ENCODE results near the gene TXNRD2. TPM values are rescaled to one million over a fixed set of nuclear protein-coding genes. Genes with fewer than 3 reads are reported as not detected.

Gene TXNRD2
- total and polyA plus RNA-seq, 10 of the 15 experiments (the other 5 are each of a cell fraction or from before 2014, with no cell fraction given), result 1.6 to 26.0 (median 13.9) TPM

- ChIA-PET POLR2A (no interaction called here), RAD21 (ENCODE audit: unreplicated experiment) (no interaction called here), SMC1A (ENCODE audit: uncharacterized antibody, unreplicated experiment) (no interaction called here), CTCF (no interaction called here)
- Histone ChIP-seq H3K9me3 (replicated peaks; ENCODE audit: control insufficient read depth, insufficient read depth, low read length) (no peaks in the 10 kb centered on the region), H3K36me3 (ENCODE audit: control insufficient read depth in 2 of 2, insufficient read depth in 2 of 2, low read length in 1 of 2) (peaks cover 0 to under 1% of the 10 kb centered on the region in 2 experiments; a peak in 1 of 4 replicates), H3K9ac (ENCODE audit: control insufficient read depth, insufficient read depth, low read length) (no peak overlapping the region), H3K4me1 (ENCODE audit: control insufficient read depth, insufficient read depth, low read length) (peaks cover 9% of the 10 kb centered on the region), H3K79me2 (ENCODE audit: control insufficient read depth, insufficient read depth, low read length) (peaks cover 37% of the 10 kb centered on the region), H4K20me1 (ENCODE audit: control insufficient read depth, insufficient read depth) (no peaks in the 10 kb centered on the region), H3K27ac (ENCODE audit: control insufficient read depth, insufficient read depth) (no peak overlapping the region), H3K4me3 (no peak overlapping the region), H3K4me2 (ENCODE audit: control insufficient read depth, insufficient read depth) (no peak overlapping the region), H3K27me3 (replicated peaks in 1 of 2; ENCODE audit: control insufficient read depth in 2 of 2, insufficient read depth in 2 of 2, low read length in 1 of 2) (no peaks in the 10 kb centered on the region), H2AFZ (ENCODE audit: control insufficient read depth, low read depth, low read length) (no peak overlapping the region)
- DNase-seq (ENCODE audit: low read depth, low spot score), result no peak
- in situ Hi-C loops (cut with MboI), result no loop called here
- 92% methylated on average over 3 of the region's 3 CpGs for WGBS (ENCODE audit: insufficient coverage, insufficient replicate concordance, low lambda C conversion rate, missing lambda C conversion rate)
- no peak for FAIRE-seq
- no peak for ATAC-seq
- intact Hi-C loops (cut with micrococcal nuclease; ENCODE audit: unreplicated experiment), result loop anchor here (5.0 kb wide), 1 partner anchor 85 kb away; the partner anchor contains the start of genes COMT and TXNRD2
- TF ChIP-seq CREB1 (IDR thresholded peaks at IDR 0.05; ENCODE audit: low read depth), result no peak
- no TSS peak for BruUV-seq (replicated peaks)
Observed at GRCh38 chr22:19857382-19857781, 84.2 kb downstream of the TXNRD2 start.

- no peaks in the 10 kb centered on the region for H3K27me3 ChIP-seq (replicated peaks in 1 of 2; ENCODE audit: control insufficient read depth in 2 of 2, insufficient read depth in 2 of 2, low read length in 1 of 2)
- no peaks in the 10 kb centered on the region for H3K9me3 ChIP-seq (replicated peaks; ENCODE audit: control insufficient read depth, insufficient read depth, low read length)
- peak; percentile 35 for DNase-seq (ENCODE audit: low read depth, low spot score)
- ChIA-PET POLR2A (interaction anchor here (0.6 to 1.4 kb wide), 6 partner anchors 9 to 378 kb away, joined by 3 to 4 read pairs (median 4); no protein-coding TSS in a partner anchor), SMC1A (ENCODE audit: uncharacterized antibody, unreplicated experiment) (interaction anchor here (0.7 to 1.8 kb wide), 6 partner anchors 9 to 126 kb away, joined by 3 to 9 read pairs (median 4); no protein-coding TSS in a partner anchor), RAD21 (ENCODE audit: unreplicated experiment) (interaction anchor here (1.0 to 1.3 kb wide), 4 partner anchors 54 to 125 kb away, joined by 3 to 7 read pairs (median 4); partner anchors contain the start of genes COMT and TXNRD2), CTCF (interaction anchor here (0.6 to 1.9 kb wide), 4 partner anchors 11 to 125 kb away, joined by 3 to 5 read pairs (median 4); no protein-coding TSS in a partner anchor)
- H4K20me1 ChIP-seq (ENCODE audit: control insufficient read depth, insufficient read depth), result no peaks in the 10 kb centered on the region
- peak overlapping the region; percentile 96 for H3K4me2 ChIP-seq (ENCODE audit: control insufficient read depth, insufficient read depth)
- 1% methylated on average over 24 of the region's 24 CpGs for WGBS (ENCODE audit: insufficient coverage, insufficient replicate concordance, low lambda C conversion rate, missing lambda C conversion rate)
- peaks cover 41% of the 10 kb centered on the region for H3K79me2 ChIP-seq (ENCODE audit: control insufficient read depth, insufficient read depth, low read length)
- peak; percentile 56 for ATAC-seq
- peaks cover 9% of the 10 kb centered on the region for H3K4me1 ChIP-seq (ENCODE audit: control insufficient read depth, insufficient read depth, low read length)
- peak overlapping the region; percentile 65 for H2AFZ ChIP-seq (ENCODE audit: control insufficient read depth, low read depth, low read length)
- no TSS peak for BruUV-seq (replicated peaks)
- peak overlapping the region; percentile 97 for H3K27ac ChIP-seq (ENCODE audit: control insufficient read depth, insufficient read depth)
- in situ Hi-C loops (cut with MboI), result no loop called here
- H3K9ac ChIP-seq (ENCODE audit: control insufficient read depth, insufficient read depth, low read length), result peak overlapping the region; percentile 92
- FAIRE-seq, result no peak
- H3K36me3 ChIP-seq (ENCODE audit: control insufficient read depth in 2 of 2, insufficient read depth in 2 of 2, low read length in 1 of 2), result peaks cover 11% of the 10 kb centered on the region in 2 experiments
- H3K4me3 ChIP-seq, result peak overlapping the region; percentile 90
- intact Hi-C loops (cut with micrococcal nuclease; ENCODE audit: unreplicated experiment), result loop anchor here (5.0 kb wide), 1 partner anchor 87 kb away; the partner anchor contains the start of genes COMT and TXNRD2
- 0 out of 4 replicates have a peak, but pooled peaks of 1 of the 2 experiments have one; percentile 44 for TF ChIP-seq ETV6 (conservative IDR thresholded peaks at IDR 0.05 in 1 of 2, IDR thresholded peaks at IDR 0.05 in 1 of 2; ENCODE audit: borderline replicate concordance in 1 of 2, low read depth in 1 of 2)
- no peak for TF ChIP-seq USF2 (IDR thresholded peaks at IDR 0.05; ENCODE audit: borderline replicate concordance, low read depth, low read length)
- no peak for TF ChIP-seq CHD4 (IDR thresholded peaks at IDR 0.05)
- TF ChIP-seq HDGF (IDR thresholded peaks at IDR 0.05), result peak; percentile 18; the same call in 1 of the 2 replicates
- TF ChIP-seq ATF7 (IDR thresholded peaks at IDR 0.05; ENCODE audit: low read depth), result peak; percentile 10; the same call in 1 of the 2 replicates
- peak; percentile 15; the same call in 1 of the 2 replicates for TF ChIP-seq MLLT1 (IDR thresholded peaks at IDR 0.05)
- peak; percentile 56 for TF ChIP-seq POLR2A (IDR thresholded peaks at IDR 0.05; ENCODE audit: low read depth, low read length)
- TF ChIP-seq ZNF274 (IDR thresholded peaks at IDR 0.05; ENCODE audit: insufficient read depth, insufficient read length), result no peak
- peak; percentile 61; the same call in 1 of the 2 replicates for TF ChIP-seq POLR2AphosphoS5 (IDR thresholded peaks at IDR 0.05; ENCODE audit: low read length)
- peak; percentile 90 for TF ChIP-seq TCF7 (IDR thresholded peaks at IDR 0.05; ENCODE audit: borderline replicate concordance)
- TF ChIP-seq MEF2B (IDR thresholded peaks at IDR 0.05; ENCODE audit: partially characterized antibody, poor library complexity, severe bottlenecking), result peak; percentile 19
Observed at GRCh38 chr22:19855504-19856409, 85.9 kb downstream of the TXNRD2 start.
